Epithelial cell of prostate (primary cell): Measurements from ENCODE around the gene CFAP46.
"Not testable (repeated sequence)": the region's sequence is repeated elsewhere in the genome, so short reads cannot be mapped to it uniquely, and the experiment has no call there.

Experiments
- DNase-seq: peaks from one replicate; pipeline ENCODE4 v3.0.0-alpha.2; 2011; ENCODE audit warnings: low read depth, low spot score
- H3K27ac ChIP-seq: fragments of 450-650 bp; 2 replicates; pipeline ENCODE4 v1.5.1; 2017; ENCODE audit warnings: mild to moderate bottlenecking

Gene CFAP46

GRCh38 chr10:132836832-132837540, 105.4 kb downstream of the CFAP46 start:
- no peak overlapping the region for H3K27ac ChIP-seq
- no peak for DNase-seq

- DNase-seq = no peak
- H3K27ac ChIP-seq = no peak overlapping the region
These were observed 106.0 kb downstream of the CFAP46 start for GRCh38 chr10:132836248-132836831.

- DNase-seq = no peak
- H3K27ac ChIP-seq = no peak overlapping the region
These were observed 106.5 kb downstream of the CFAP46 start for GRCh38 chr10:132835848-132836233.

GRCh38 chr10:132834891-132835847, 107.2 kb downstream of the CFAP46 start:
- H3K27ac ChIP-seq = no peak overlapping the region
- no peak for DNase-seq

GRCh38 chr10:132834311-132834761, 108.0 kb downstream of the CFAP46 start:
- DNase-seq = no peak
- H3K27ac ChIP-seq = no peak overlapping the region

- DNase-seq = no peak
- no peak overlapping the region for H3K27ac ChIP-seq
These were observed 108.8 kb downstream of the CFAP46 start for GRCh38 chr10:132833421-132834111.

GRCh38 chr10:132832186-132832969, 110.0 kb downstream of the CFAP46 start:
- no peak overlapping the region for H3K27ac ChIP-seq
- DNase-seq = no peak

GRCh38 chr10:132829403-132829802, 113.0 kb downstream of the CFAP46 start:
- H3K27ac ChIP-seq = no peak overlapping the region
- no peak for DNase-seq

GRCh38 chr10:132828681-132829080, 113.7 kb downstream of the CFAP46 start:
- no peak for DNase-seq

GRCh38 chr10:132827861-132828539, 114.4 kb downstream of the CFAP46 start:
- DNase-seq = no peak
- no peak overlapping the region for H3K27ac ChIP-seq

More at GRCh38 chr10:132828681-132829080, 113.7 kb downstream of the CFAP46 start:
- no peak overlapping the region for H3K27ac ChIP-seq

- DNase-seq = no peak
- no peak overlapping the region for H3K27ac ChIP-seq
These were observed 115.0 kb downstream of the CFAP46 start for GRCh38 chr10:132827423-132827789.

- no peak overlapping the region for H3K27ac ChIP-seq
- no peak for DNase-seq
These were observed 115.6 kb downstream of the CFAP46 start for GRCh38 chr10:132826524-132827422.

- not testable (repeated sequence) for H3K27ac ChIP-seq, DNase-seq
These were observed 116.4 kb downstream of the CFAP46 start for GRCh38 chr10:132825783-132826523.

GRCh38 chr10:132820056-132820455, 122.3 kb downstream of the CFAP46 start:
- no peak overlapping the region for H3K27ac ChIP-seq
- DNase-seq = no peak

GRCh38 chr10:132817701-132818211, 124.6 kb downstream of the CFAP46 start:
- no peak for DNase-seq

GRCh38 chr10:132816718-132817117, 125.7 kb downstream of the CFAP46 start:
- no peak for DNase-seq

More at GRCh38 chr10:132817701-132818211, 124.6 kb downstream of the CFAP46 start:
- H3K27ac ChIP-seq = no peak overlapping the region

More at GRCh38 chr10:132816718-132817117, 125.7 kb downstream of the CFAP46 start:
- H3K27ac ChIP-seq = no peak overlapping the region
